Endothelial cell of hepatic sinusoid (primary cell): ENCODE measurements around the gene SEC14L3.

ENCODE experiments used
- in situ Hi-C: cut with HindIII; loops from 2 replicates; pipeline ENCODE4 v1.10.0; 2017; ENCODE audit warnings: low sequenced_read_pairs

SEC14L3 gene

GRCh38 chr22:30447656-30448055 lies 24.2 kb downstream of the SEC14L3 start:
- in situ Hi-C loops, result loop anchor here (10.0 kb wide), 1 partner anchor 123 kb away; the partner anchor contains the start of gene TBC1D10A

GRCh38 chr22:30445438-30446145 lies 26.2 kb downstream of the SEC14L3 start:
- in situ Hi-C loops, result loop anchor here (10.0 kb wide), 1 partner anchor 121 kb away; the partner anchor contains the start of gene TBC1D10A

GRCh38 chr22:30444632-30445437 lies 27.0 kb downstream of the SEC14L3 start:
- in situ Hi-C loops, result loop anchor here (10.0 kb wide), 1 partner anchor 120 kb away; the partner anchor contains the start of gene TBC1D10A

- in situ Hi-C loops, result loop anchor here (10.0 kb wide), 1 partner anchor 116 kb away; the partner anchor contains the start of gene TBC1D10A
These were observed 30.7 kb downstream of the SEC14L3 start for GRCh38 chr22:30441088-30441487.

- in situ Hi-C loops, result loop anchor here (10.0 kb wide), 1 partner anchor 115 kb away; the partner anchor contains the start of gene TBC1D10A
These were observed 32.0 kb downstream of the SEC14L3 start for GRCh38 chr22:30439836-30440235.

GRCh38 chr22:30439226-30439625 lies 32.6 kb downstream of the SEC14L3 start:
- in situ Hi-C loops, result no loop called here

GRCh38 chr22:30438559-30438958 lies 33.3 kb downstream of the SEC14L3 start:
- in situ Hi-C loops, result no loop called here

GRCh38 chr22:30436196-30436595 lies 35.6 kb downstream of the SEC14L3 start:
- in situ Hi-C loops, result no loop called here

GRCh38 chr22:30435674-30436126 lies 36.1 kb downstream of the SEC14L3 start:
- in situ Hi-C loops, result no loop called here

GRCh38 chr22:30434843-30435242 lies 37.0 kb downstream of the SEC14L3 start:
- in situ Hi-C loops, result no loop called here

- in situ Hi-C loops, result no loop called here
These were observed 38.0 kb downstream of the SEC14L3 start for GRCh38 chr22:30433773-30434172.

GRCh38 chr22:30433227-30433626 lies 38.6 kb downstream of the SEC14L3 start:
- in situ Hi-C loops, result no loop called here

- in situ Hi-C loops, result no loop called here
These were observed 39.3 kb downstream of the SEC14L3 start for GRCh38 chr22:30432520-30432919.

GRCh38 chr22:30432096-30432495 lies 39.7 kb downstream of the SEC14L3 start:
- in situ Hi-C loops, result no loop called here

- in situ Hi-C loops, result no loop called here
These were observed 40.9 kb downstream of the SEC14L3 start for GRCh38 chr22:30430933-30431332.

GRCh38 chr22:30429887-30430286 lies 41.9 kb downstream of the SEC14L3 start:
- in situ Hi-C loops, result no loop called here

GRCh38 chr22:30427871-30428270 lies 43.9 kb downstream of the SEC14L3 start:
- in situ Hi-C loops, result no loop called here

- in situ Hi-C loops, result no loop called here
These were observed 45.1 kb downstream of the SEC14L3 start for GRCh38 chr22:30426388-30427353.

- in situ Hi-C loops, result no loop called here
These were observed 46.0 kb downstream of the SEC14L3 start, which contains the start of gene MTFP1 for GRCh38 chr22:30425616-30426387. MTFP1 (plus strand) TSS chr22:30425768; CDS start chr22:30425880, 112 bp downstream.

- in situ Hi-C loops, result no loop called here
These were observed 46.5 kb downstream of the SEC14L3 start for GRCh38 chr22:30425327-30425615.
